Fibroblast of lung (primary cell): ENCODE data around the gene GRK7.

Experiments used
- CTCF ChIP-seq, 2 donors: IDR thresholded peaks in 1 of 2; conservative IDR thresholded peaks in 1 of 2; 1 replicate in 1 of 2; 2 replicates in 1 of 2; pipeline ENCODE4 v1.5.1; 2011 to 2012; ENCODE audit warnings: low read length in 2 of 2, control low read depth in 1 of 2, inconsistent platforms in 1 of 2, low read depth in 1 of 2, mild to moderate bottlenecking in 1 of 2
- EZH2 ChIP-seq: IDR thresholded peaks from 2 replicates; pipeline ENCODE4 v1.5.1; 2012; ENCODE audit warnings: low read length, control low read depth, mild to moderate bottlenecking; ENCODE audit errors: missing control alignments

- no peak for TF ChIP-seq CTCF (conservative IDR thresholded peaks at IDR 0.05 in 1 of 2, IDR thresholded peaks at IDR 0.05 in 1 of 2; ENCODE audit: low read depth in 1 of 2, low read length in 2 of 2)
- TF ChIP-seq EZH2: no peak
Measured at GRCh38 chr3:141784531-141784930, 21.3 kb downstream of the GRK7 start.
